ENCODE measurements around the gene ARMC7.

ARMC7 gene

GRCh38 chr17:75093548-75094158, 16.1 kb upstream of the ARMC7 start:
- Histone ChIP-seq H3K4me3 (ENCODE audit: low read length) (no peak overlapping the region), H3K36me3 (ENCODE audit: control insufficient read depth, insufficient read depth, low read length, severe bottlenecking) (no peaks in the 10 kb centered on the region), H3K27me3 (replicated peaks; ENCODE audit: control insufficient read depth, insufficient read depth, low read length) (no peaks in the 10 kb centered on the region), H3K9me3 (ENCODE audit: control insufficient read depth, low read length) (no peaks in the 10 kb centered on the region), H3K9ac (ENCODE audit: low read length) (no peak overlapping the region), H3K4me1 (ENCODE audit: control insufficient read depth, insufficient read depth, low read length) (peaks cover 38% of the 10 kb centered on the region)
- no peak for DNase-seq (ENCODE audit: low read depth)

DNA sequence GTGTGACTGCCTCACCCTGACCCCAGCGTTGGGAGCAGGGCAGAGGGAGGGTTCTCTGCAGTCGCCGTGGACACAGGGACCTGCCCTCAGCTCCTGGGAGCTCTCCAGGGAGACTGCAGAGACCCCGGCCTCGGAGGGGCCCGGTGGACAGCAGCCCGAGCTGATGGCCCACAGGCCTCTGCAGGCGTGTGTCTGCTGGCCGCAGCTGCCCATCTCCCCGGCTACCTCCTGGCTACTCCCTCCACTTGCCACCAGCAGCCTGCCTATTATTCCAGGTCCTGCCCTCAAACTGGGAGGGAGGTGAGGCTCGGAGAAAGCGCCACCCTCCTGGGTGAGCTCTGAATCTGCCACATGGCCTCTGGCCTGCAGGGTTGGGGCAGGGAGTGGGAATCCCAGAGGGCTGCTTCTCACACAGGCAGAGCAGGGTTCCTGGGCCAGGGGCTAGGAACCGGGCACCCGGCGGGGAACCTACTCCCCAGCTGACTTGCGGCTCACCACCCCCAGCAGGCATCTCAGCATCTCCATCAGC, 14.8 kb upstream of the ARMC7 start:
- no peak overlapping the region for H3K4me3 ChIP-seq (ENCODE audit: low read length)
- no peaks in the 10 kb centered on the region for H3K9me3 ChIP-seq (ENCODE audit: control insufficient read depth, low read length)
- peaks cover 3% of the 10 kb centered on the region for H3K36me3 ChIP-seq (ENCODE audit: control insufficient read depth, insufficient read depth, low read length, severe bottlenecking)
- peaks cover 31% of the 10 kb centered on the region for H3K4me1 ChIP-seq (ENCODE audit: control insufficient read depth, insufficient read depth, low read length)
- no peak overlapping the region for H3K9ac ChIP-seq (ENCODE audit: low read length)
- no peak for DNase-seq (ENCODE audit: low read depth)
- H3K27me3 ChIP-seq (replicated peaks; ENCODE audit: control insufficient read depth, insufficient read depth, low read length), result no peaks in the 10 kb centered on the region

DNA sequence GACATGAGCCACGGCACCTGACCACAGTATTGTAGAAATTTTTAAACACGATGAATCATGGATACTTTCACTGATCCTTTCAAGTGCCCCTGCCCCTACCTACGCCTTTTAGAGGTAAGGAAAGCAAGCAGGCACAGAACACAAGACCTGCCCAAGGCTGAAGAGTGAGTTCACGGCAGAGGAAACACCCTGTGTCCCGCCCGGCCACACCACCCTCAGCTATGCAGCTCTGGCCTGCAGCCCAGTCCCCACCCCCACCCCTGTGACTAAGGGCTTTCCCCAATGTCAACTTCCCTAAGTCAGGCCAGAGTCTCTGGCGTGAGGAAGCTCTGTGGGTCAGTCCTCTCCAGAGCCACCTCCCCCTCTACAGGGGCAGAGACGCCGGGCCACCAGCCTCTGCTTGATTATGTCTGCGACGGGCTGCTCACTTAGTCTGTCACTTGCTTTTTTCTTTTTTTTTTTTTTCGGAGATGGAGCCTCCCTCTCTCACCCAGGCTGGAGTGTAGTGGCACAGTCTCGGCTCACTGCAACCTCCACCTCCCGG, 13.6 kb upstream of the ARMC7 start:
- H3K9ac ChIP-seq (ENCODE audit: low read length), result no peak overlapping the region
- peak; percentile 65 for DNase-seq (ENCODE audit: low read depth)
- no peaks in the 10 kb centered on the region for H3K9me3 ChIP-seq (ENCODE audit: control insufficient read depth, low read length)
- no peak overlapping the region for H3K4me3 ChIP-seq (ENCODE audit: low read length)
- peaks cover 25% of the 10 kb centered on the region for H3K4me1 ChIP-seq (ENCODE audit: control insufficient read depth, insufficient read depth, low read length)
- H3K27me3 ChIP-seq (replicated peaks; ENCODE audit: control insufficient read depth, insufficient read depth, low read length), result no peaks in the 10 kb centered on the region
- H3K36me3 ChIP-seq (ENCODE audit: control insufficient read depth, insufficient read depth, low read length, severe bottlenecking), result peaks cover 11% of the 10 kb centered on the region

DNA sequence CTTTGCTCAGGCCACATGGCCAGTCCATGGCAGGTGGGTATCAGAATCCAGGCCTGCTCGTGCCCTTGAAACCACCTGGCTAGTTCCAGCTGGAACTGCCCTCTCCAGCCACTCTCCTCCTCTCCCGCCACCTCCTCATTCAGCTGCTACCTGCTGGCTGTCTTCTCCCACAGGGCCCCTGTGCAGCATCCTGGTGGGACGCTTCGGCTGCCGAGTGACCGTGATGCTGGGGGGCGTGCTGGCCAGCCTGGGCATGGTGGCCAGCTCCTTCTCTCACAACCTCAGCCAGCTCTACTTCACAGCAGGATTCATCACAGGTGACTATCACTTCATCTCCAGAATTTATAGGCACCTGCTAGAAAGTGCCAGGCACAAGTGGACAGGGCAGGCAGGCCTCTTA, 11.9 kb upstream of the ARMC7 start:
- no peaks in the 10 kb centered on the region for H3K9me3 ChIP-seq (ENCODE audit: control insufficient read depth, low read length)
- H3K27me3 ChIP-seq (replicated peaks; ENCODE audit: control insufficient read depth, insufficient read depth, low read length), result no peaks in the 10 kb centered on the region
- DNase-seq (ENCODE audit: low read depth), result no peak
- peaks cover 12% of the 10 kb centered on the region for H3K4me1 ChIP-seq (ENCODE audit: control insufficient read depth, insufficient read depth, low read length)
- peaks cover 11% of the 10 kb centered on the region for H3K36me3 ChIP-seq (ENCODE audit: control insufficient read depth, insufficient read depth, low read length, severe bottlenecking)
- no peak overlapping the region for H3K9ac ChIP-seq (ENCODE audit: low read length)
- no peak overlapping the region for H3K4me3 ChIP-seq (ENCODE audit: low read length)

DNA sequence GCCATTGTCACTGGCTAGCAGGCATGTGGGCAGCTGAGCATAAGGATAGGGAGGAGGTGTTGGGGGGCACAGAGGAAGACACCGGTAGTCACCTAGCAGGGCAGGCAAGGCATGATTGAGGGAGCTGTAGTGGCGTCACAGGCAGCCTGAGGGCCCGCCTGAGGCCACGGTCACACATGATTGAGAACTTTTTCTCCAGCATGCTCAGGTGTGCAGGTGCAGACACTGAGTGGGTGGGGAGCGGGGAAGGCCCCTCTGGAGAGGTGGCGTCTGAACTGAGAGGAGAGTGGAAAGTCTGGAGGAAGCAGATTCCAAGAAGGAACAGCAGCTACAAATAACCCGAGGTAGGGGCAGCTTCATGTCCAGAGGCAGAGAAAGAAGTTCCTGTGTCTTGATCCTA, 10.9 kb upstream of the ARMC7 start:
- no peaks in the 10 kb centered on the region for H3K9me3 ChIP-seq (ENCODE audit: control insufficient read depth, low read length)
- H3K4me3 ChIP-seq (ENCODE audit: low read length), result no peak overlapping the region
- no peak overlapping the region for H3K9ac ChIP-seq (ENCODE audit: low read length)
- H3K27me3 ChIP-seq (replicated peaks; ENCODE audit: control insufficient read depth, insufficient read depth, low read length), result no peaks in the 10 kb centered on the region
- H3K4me1 ChIP-seq (ENCODE audit: control insufficient read depth, insufficient read depth, low read length), result peaks cover 5% of the 10 kb centered on the region
- no peak for DNase-seq (ENCODE audit: low read depth)
- H3K36me3 ChIP-seq (ENCODE audit: control insufficient read depth, insufficient read depth, low read length, severe bottlenecking), result peaks cover 11% of the 10 kb centered on the region

DNA sequence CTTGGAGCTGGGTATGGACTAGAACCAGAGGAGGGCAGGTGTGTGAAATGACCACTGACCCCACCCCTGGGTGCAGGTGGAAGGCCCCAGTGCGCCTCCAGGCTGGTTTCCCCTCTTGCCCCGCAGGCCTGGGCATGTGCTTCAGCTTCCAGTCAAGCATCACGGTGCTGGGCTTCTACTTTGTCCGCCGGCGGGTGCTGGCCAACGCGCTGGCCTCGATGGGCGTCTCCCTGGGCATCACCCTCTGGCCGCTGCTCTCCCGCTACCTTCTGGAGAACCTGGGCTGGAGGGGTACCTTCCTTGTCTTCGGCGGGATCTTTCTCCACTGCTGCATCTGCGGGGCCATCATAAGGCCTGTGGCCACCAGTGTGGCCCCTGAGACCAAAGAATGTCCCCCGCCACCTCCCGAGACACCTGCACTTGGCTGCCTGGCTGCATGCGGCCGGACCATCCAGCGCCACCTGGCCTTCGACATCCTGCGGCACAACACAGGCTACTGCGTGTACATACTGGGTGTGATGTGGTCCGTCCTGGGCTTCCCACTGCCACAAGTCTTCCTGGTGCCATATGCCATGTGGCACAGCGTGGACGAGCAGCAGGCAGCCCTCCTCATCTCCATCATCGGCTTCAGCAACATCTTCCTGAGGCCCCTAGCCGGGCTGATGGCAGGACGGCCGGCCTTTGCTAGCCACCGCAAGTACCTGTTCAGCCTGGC, 9.7 kb upstream of the ARMC7 start:
- Histone ChIP-seq H3K9ac (ENCODE audit: low read length) (no peak overlapping the region), H3K36me3 (ENCODE audit: control insufficient read depth, insufficient read depth, low read length, severe bottlenecking) (peaks cover 11% of the 10 kb centered on the region), H3K4me1 (ENCODE audit: control insufficient read depth, insufficient read depth, low read length) (peaks cover 5% of the 10 kb centered on the region), H3K4me3 (ENCODE audit: low read length) (no peak overlapping the region), H3K27me3 (replicated peaks; ENCODE audit: control insufficient read depth, insufficient read depth, low read length) (no peaks in the 10 kb centered on the region), H3K9me3 (ENCODE audit: control insufficient read depth, low read length) (no peaks in the 10 kb centered on the region)
- DNase-seq (ENCODE audit: low read depth), result no peak

- Histone ChIP-seq H3K9ac (ENCODE audit: low read length) (no peak overlapping the region), H3K36me3 (ENCODE audit: control insufficient read depth, insufficient read depth, low read length, severe bottlenecking) (peaks cover 11% of the 10 kb centered on the region), H3K4me3 (ENCODE audit: low read length) (no peak overlapping the region), H3K4me1 (ENCODE audit: control insufficient read depth, insufficient read depth, low read length) (no peaks in the 10 kb centered on the region), H3K27me3 (replicated peaks; ENCODE audit: control insufficient read depth, insufficient read depth, low read length) (no peaks in the 10 kb centered on the region), H3K9me3 (ENCODE audit: control insufficient read depth, low read length) (no peaks in the 10 kb centered on the region)
- DNase-seq (ENCODE audit: low read depth), result no peak
Observed at GRCh38 chr17:75102385-75102821, 7.4 kb upstream of the ARMC7 start.

GRCh38 chr17:75103601-75104554, 5.9 kb upstream of the ARMC7 start:
- H3K36me3 ChIP-seq (ENCODE audit: control insufficient read depth, insufficient read depth, low read length, severe bottlenecking), result peaks cover 11% of the 10 kb centered on the region
- no peaks in the 10 kb centered on the region for H3K4me1 ChIP-seq (ENCODE audit: control insufficient read depth, insufficient read depth, low read length)
- H3K4me3 ChIP-seq (ENCODE audit: low read length), result no peak overlapping the region
- H3K9ac ChIP-seq (ENCODE audit: low read length), result no peak overlapping the region
- no peaks in the 10 kb centered on the region for H3K9me3 ChIP-seq (ENCODE audit: control insufficient read depth, low read length)
- DNase-seq (ENCODE audit: low read depth), result no peak
- H3K27me3 ChIP-seq (replicated peaks; ENCODE audit: control insufficient read depth, insufficient read depth, low read length), result no peaks in the 10 kb centered on the region

DNA sequence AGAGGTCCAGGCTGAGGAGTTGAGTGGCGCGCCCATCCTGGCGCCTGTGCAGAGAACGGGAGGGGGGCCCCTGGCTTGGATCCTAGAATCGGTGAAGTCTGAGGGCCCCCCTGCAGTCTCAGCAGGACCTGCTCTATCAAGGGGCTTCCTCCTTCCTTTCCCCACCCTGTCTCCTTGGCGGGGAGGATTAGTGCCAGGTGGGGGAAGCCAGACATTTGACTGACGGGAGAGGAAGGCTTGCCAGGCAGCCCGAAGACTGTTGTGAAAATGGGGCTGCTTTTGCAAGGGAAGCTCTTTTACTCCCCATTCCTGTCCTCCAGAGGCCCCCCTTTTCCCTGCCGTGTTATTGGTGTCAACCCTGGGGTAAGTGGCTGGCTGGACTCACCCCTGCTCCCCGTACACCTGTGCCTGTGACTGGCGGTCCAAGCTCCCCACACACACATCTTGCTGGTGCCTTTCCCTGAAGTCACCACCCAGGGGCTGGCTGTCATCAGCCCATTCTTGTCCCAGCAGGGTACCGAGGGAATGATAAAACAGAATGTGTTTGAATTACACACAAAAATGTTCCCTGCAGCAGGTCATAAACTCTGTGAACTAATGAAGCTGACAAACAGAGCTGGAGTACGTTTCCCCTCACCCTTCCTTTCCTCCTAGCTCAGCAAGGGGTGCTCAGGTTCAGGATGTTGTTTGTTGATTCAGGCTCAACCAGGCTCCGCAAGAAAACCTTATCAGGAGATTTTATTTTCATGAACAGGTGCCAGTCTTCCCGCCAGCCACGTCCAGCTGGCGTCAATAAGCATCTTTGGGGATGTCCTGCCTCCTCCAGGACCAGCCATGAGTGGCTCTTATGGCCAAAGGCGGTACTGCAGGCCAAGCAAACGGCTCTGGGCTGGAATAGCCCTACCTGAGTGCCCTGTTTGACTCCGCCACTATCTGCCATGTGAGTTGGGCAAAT, 4.4 kb upstream of the ARMC7 start:
- Histone ChIP-seq H3K9ac (ENCODE audit: low read length) (no peak overlapping the region), H3K27me3 (replicated peaks; ENCODE audit: control insufficient read depth, insufficient read depth, low read length) (no peaks in the 10 kb centered on the region), H3K9me3 (ENCODE audit: control insufficient read depth, low read length) (no peaks in the 10 kb centered on the region), H3K36me3 (ENCODE audit: control insufficient read depth, insufficient read depth, low read length, severe bottlenecking) (peaks cover 3% of the 10 kb centered on the region), H3K4me3 (ENCODE audit: low read length) (no peak overlapping the region), H3K4me1 (ENCODE audit: control insufficient read depth, insufficient read depth, low read length) (peaks cover 6% of the 10 kb centered on the region)
- peak; percentile 51 for DNase-seq (ENCODE audit: low read depth)

DNA sequence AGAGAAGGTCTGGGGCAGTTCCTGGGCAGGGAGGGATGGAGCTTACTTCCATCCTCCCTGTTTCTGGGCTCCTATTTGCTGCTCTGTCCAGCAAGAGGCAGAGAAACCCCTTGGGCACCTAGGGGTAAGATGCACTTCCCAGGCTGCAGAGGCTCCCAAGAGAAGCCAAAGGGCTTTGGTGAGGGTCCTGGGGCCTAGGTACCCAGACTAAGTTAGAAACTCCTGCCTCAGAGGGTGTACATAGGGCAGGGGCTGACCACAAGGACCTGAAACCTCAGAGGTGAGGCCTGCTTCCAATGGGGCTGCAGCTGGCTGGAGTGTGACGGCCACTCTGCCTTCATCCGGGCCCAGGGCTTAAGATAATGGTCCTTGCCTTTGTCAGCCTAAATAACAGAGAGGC, 1.6 kb upstream of the ARMC7 start:
- no peaks in the 10 kb centered on the region for H3K36me3 ChIP-seq (ENCODE audit: control insufficient read depth, insufficient read depth, low read length, severe bottlenecking)
- H3K4me3 ChIP-seq (ENCODE audit: low read length), result no peak overlapping the region
- peaks cover 11% of the 10 kb centered on the region for H3K4me1 ChIP-seq (ENCODE audit: control insufficient read depth, insufficient read depth, low read length)
- H3K9ac ChIP-seq (ENCODE audit: low read length), result no peak overlapping the region
- no peaks in the 10 kb centered on the region for H3K9me3 ChIP-seq (ENCODE audit: control insufficient read depth, low read length)
- no peak for DNase-seq (ENCODE audit: low read depth)
- H3K27me3 ChIP-seq (replicated peaks; ENCODE audit: control insufficient read depth, insufficient read depth, low read length), result no peaks in the 10 kb centered on the region

All from adipocyte (in vitro differentiated cells).